Activated CD4-positive, CD25-positive, alpha-beta regulatory T cell treated with anti-CD3 and anti-CD28 coated beads, Interleukin-2, amount 50 U/mL, for 72 hours (primary cell): ENCODE results near the gene ZNF680.
"Not testable (repeated sequence)": the region's sequence is repeated elsewhere in the genome, so short reads cannot be mapped to it uniquely, and the experiment has no call there.

Source experiments
- DNase-seq: peaks from one replicate; pipeline ENCODE4 v3.0.0; 2021

Gene ZNF680

DNA sequence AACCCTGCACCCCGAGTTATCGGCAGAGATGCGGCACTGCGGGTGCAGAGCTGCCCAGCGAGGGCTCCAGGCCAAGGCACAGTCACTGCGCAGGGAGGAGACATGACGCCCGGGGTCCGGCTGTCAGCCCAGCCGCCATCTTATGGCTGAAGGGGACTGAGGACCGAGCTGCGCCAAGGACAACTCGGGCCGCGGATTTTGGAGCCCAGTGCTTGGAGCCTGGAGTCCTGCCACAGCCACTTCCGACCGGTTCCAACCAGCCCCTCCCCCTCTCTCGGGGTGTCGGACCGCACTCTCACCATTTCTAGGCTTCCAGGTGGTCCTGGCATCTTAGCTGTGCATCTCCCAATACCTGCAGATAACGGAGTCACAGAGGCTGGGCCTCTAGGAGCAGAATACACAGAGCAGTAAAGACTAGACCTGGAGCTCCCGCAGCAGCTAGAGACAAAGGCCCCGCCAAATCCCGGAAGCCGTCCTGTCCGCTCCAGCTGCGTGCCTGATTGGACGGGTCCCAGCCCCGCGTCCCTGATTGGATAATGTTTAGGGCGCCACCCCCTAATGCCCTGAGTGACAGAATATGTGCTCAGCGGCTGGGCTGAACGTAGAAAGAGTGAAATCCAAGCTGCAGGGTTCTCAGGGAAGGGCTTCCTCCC lies at the start of gene ZNF680:
TSS of gene ZNF680 (minus strand) at position 446 of the 653 bp plus-strand sequence. CDS start at position 329, 117 bp downstream.
- peak; percentile 82 for DNase-seq

DNA sequence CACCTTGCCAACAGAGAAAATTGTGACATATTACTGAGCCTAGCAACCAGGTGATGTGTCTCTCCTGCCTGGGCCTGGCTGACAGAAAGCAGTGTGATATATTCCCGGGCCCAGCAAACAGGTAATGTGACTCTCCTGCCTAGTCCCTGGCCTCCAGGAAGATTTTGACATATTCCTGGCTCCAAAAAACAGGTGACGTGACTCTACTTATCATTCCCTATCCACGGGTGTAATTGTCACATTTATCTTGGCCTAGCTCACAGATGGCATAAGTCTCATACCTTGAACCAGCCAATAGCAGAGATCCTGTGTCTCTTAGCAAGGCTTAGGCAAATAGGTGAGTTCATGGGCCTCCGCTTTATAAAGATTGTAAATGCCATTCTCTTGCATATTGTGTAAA lies 49.6 kb upstream of the ZNF680 start:
- no peak for DNase-seq

DNA sequence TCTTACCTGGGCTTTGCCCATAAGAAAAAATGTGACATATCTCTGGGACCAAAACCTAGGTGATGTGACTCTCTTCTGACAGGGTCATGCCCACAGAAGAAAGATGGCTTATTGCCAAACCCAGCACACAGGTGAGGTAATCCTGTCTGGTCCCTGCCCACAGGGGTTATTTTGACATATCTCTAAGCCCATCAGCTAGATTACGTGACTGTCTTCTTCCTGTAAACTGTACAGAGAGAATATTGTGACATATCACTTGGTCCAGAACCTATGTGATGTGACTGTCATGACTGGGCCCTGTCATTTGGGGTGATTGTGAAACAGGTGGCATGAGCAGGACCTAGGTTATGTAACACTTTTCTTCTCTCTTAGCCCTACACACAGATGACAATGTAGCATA lies 48.8 kb upstream of the ZNF680 start:
- no peak for DNase-seq

DNA sequence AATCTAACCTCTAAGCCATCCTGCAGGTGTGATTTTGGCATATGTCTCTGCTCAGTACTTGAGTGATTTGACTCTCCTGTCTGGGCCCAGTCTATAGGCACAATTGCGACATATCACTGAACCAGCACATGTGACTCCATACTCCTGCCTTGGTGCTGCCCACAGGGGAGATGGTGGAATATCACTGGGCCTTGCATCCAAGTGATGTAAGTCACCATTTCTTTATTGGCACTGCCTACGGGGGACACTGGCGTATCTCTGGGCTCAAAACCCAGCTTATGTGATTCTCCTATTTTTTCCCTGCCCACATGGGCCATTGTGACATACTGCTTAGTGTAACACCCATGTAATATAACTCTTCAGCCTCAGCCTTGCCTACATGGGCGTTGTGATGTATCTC lies 48.1 kb upstream of the ZNF680 start:
- no peak for DNase-seq

DNA sequence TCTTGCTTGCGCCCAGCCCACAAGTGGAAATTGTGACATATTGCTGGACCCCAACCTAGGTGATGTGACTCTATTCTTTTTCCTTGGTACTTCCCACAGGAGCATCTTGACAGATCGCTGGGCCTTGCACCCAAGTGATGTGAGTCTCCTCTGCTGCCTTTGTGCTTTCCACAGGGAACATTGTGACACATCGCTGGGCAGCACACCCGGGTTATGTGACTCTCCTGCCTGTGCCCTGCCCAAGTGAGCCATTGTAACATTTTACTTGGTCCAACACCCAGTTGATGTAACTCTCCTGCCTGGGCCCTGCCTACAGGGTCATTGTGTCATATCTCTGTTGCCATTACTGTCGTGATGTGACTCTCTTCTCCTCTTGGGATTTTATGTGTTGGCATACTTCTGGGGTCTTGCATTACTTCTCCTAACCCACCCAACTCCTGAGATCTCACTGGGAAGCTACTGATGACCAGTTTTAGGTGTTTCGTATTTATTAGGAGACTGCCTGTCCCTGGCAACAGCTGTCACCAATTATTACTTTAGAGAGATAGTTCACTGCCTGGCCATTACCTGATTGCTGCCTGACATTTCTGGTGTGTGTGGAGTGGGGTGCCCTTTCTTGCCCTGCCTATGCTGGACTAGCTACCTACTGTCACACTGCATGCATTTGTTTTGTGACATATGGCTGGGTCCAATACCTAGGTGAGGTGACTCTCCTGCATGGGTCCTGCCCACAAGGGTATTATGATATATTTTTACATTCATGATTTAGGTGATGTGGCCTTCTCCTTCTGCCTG lies 45.4 kb upstream of the ZNF680 start:
- DNase-seq = no peak

DNA sequence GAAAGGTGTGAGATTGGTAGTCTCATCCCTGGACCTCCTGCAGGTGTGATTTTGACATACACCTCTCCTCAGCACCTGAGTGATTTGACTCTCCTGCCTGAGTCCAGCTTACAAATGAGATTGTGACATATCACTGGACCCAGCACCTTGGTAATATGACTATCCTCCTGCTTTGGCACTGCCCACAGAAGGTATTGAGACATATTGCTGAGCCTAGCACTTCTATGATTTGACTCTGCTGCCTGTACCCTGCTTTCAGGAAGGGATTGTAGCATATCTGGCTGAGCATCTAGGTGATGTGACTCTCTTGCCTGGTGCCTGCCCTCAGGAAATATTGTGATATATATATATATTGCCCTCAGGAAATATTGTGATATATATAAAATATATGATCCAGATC lies 43.5 kb upstream of the ZNF680 start:
- DNase-seq = no peak

DNA sequence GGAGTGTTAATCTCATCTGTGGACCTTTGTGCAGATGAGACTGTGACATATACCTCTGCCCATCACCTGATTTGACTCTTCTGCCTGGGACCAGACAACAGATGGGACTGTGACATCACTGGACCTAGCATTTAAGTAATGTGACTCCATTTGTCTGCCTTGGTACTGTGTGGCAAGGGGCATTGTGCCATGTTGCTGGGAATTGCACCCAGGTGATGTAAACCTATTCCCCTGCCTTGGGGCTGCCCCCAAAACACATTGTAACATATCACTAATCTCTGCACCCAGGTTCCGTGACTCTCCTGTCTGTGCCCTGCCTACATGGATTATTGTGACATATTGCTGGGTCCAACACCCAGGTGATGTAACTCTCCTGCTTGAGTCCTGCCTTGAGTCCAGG lies 40.4 kb upstream of the ZNF680 start:
- no peak for DNase-seq

DNA sequence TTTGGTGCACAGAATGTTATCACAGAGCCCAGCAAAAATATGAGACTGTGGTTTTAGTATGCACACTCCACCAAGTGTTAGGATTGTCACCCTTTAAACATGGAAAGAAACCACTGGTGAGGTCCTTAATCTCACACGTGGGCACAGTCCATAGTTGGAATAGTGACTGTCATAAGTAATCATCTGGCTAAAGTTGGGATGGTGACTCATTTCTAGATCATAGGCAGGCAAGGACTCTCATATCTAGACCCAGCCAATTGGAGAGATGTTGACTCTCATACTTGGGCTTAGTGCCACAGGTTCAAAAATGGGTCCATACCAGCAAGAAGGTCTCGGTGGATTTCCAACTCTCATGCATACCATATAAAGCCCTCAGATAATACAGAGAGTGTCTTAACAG lies 39.6 kb upstream of the ZNF680 start:
- DNase-seq = no peak

DNA sequence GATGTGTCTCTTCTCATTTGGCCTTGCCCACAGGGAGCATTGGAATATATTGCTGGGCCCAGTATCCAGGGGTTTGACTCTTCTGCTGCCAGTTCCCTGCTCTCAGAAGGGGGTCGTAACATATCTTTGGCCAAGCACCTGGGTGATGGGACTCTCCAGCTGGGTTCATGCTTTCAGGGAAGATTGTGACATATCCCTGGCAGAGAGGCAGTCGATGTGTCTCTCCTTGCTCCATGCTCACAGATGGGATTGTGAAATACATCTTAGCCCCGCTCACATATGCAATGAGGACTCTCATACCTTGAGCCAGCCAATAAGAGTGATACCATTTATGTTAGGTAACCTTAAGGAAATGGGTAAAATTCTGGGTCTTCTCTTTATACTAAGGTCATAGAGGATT lies 39.2 kb upstream of the ZNF680 start:
- no peak for DNase-seq

DNA sequence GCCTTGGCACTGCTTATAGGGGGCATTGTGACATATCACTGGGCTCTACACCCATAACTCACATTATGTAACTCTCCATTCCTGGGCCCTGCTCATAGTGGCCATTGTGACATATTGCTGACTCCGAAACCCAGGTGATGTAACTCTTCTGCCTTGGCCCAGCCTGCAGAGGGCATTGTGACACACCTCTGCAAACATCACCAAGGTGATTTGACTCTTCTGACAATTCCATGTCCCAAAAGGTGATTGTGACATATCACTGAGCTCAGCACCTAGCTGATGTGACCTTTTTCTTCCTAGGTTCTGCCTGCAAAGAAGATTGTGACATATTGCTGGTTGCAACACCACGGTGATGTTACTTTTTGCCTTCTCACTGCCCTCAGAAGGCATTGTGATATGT lies 36.5 kb upstream of the ZNF680 start:
- no peak for DNase-seq

DNA sequence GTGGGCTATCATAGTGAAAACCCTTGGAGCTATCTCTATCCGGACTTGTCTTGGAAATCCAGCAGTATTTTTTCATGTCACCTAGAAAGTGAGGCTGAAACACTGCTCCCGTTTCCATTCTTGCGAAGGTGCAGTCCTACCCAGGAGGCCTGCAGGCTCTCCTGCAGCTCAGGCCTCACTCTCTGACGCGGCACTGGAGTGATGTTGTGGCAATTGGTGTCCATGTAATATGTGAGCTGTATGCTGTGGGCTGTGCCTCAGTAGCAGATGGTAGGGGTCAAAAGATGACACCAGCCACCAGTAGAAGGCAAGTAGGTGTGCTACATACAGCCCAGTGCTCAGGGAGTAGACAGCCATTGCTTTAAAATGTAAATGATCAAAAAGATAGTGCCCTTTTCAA lies 28.1 kb upstream of the ZNF680 start:
- no peak for DNase-seq

DNA sequence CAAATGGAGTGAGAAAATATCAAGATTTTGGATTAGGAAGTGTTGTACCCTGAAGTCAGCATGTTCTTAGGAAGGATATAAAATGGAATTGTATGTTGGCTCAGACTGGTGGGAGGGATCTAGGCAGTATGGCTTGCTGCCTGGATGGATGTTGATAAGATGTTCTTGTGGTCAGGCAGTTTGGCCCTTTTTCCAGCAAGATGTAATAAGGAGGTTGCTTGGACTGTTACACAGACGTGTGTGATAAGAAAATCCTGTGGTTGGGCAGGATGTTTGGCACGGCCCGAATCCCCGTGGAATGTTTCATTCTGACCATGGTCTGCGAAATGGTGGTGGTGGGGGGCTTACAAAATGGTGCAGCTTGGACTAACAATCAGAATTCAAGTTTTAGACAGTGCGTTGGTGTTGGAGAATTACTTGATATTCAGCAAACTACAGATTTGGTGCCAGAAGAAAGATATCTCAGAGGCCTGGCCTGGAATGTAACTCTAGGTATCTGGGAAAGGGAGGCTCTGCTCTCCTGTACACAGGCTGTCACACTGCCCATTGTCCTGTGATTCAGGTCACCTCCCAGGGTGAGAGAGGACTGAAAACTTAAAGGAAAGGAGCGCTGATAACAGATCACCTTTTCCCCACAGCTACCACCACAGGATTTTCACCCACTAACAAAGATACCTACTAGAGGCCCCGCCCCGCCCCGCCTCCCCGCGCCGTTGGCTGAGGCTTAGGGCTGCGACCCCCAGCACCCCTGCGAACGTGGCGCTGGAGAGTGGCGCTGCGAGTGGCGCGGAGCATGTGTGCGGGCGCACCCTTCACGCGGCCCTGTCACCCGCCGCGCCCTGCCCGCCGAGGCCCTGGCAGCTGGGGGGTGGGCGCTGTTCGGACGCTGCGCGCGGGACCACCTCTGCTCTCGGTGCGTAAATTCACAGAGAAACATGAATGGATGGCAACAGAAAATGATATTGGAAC lies 19.3 kb upstream of the ZNF680 start:
- DNase-seq = no peak

DNA sequence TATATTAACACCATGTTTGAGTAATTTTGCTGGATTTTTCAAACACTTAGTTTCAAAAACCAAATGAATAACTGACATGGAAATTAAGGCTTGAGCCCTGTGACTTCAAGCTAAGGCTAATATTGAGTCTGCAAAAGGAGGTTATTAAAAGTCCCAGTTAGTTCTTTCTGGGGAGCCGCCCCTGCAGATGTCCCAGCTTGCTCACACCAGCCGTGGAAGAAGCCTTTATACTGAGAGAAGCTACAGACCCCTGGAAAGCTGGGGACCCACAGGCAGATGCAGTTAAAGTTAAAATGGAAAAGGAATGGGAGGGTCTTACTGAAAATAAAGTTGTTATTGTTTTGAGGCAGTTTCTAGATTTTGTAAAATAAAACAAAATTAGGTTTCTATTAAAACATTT lies 18.5 kb upstream of the ZNF680 start:
- DNase-seq = no peak

DNA sequence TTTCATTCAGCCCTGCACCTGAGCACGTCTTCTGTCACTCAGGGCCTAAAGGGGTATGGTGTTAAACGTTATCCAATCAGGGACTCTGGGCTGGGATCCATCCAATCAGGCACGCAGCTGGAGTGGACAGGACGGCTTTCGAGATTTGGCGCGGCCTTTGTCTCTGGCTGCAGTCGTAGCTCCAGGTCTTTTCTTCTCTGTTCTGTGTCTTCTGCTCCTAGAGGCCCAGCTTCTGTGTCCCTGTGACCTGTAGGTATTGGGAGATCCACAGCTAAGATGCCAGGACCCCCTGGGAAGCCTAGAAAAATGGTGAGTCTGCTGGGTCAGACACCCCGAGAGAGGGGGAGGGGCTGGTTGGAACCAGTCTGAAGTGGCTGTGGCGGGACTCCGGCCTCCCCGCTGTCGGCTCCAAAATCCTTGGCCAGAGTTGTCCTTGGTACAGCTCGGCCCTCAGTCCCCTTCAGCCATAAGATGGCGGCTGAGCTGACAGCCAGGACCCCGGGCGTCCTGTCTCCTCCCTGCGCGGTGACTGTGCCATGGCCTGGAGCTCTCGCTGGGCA lies 11.7 kb upstream of the ZNF680 start:
- no peak for DNase-seq

DNA sequence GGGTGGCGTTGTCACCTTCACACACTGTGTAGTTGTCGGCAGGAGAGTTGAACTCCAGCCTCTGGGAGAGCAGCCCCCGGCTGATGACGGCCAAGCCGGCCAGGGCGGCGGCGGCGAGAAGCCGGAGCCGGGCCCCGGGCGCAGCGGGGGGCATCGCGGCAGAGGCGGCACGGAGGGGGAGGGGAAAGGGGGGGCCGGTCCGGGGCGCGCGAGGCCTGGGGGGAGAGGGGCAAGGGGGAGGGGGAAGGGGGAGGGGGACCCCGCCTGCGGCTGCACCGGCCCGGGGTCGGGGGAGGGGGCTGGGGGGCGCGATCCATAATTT lies 7.4 kb upstream of the ZNF680 start:
- DNase-seq = not testable (repeated sequence)

DNA sequence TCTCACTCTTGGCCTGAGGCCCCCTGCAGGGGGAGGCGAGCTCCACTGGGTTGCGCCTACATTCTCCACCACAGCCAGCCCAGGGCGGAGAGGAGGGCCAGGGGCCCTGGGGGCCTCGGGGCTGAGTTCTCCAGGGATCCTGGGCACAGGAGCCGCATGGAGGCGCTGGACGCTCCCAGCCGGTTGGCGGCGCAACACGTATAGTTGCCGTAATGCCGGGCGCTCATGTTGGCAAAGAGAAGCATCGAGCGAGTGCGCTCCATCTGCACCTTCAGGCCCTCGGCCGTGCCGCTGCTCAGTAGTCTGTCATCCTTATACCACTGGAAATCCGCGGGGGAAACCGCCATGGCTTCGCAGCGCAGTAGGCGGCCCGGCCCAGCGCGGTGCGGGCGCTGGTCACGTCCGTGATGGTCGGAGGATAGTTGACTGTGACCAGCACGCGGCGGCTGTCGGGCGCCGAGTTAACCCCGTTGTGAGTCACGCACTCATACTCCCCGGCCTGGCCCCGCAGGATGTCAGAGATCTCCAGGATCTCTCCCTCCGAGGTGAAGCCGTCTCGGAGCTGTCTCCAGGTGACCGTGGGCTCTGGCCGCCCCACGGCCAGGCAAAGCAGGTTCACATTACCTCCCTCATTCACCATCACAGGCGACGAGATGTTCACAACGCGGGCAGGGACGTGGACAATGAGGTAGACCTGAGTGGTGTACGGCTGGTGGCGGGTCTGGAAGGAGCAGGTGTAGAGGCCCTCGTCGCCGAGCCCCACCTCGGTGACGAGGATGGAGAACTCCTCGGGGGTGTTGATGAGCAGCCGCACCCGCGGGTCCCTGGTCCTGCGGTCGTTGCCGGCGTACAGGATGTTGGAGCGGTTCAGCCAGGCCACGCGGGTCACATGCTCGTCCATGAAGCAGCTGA lies 6.8 kb upstream of the ZNF680 start:
- peak; percentile 44 for DNase-seq

DNA sequence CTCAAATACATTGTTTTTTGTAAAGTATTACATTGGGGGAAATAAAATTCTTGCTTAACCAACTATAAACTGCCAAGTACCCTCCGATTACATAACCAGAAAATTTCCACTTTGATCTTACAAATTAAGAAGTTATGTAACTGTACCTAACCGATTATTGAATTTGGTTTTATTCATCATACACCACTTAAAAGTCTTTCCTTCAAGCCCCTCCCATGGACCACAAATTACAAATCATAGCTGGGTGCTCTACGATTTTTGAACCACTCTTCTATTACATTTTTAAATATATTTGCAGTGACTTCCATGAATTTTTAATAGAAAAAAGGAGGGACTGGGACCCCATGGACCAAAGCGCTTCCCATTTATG lies 630 bp downstream of the ZNF680 start:
- no peak for DNase-seq

DNA sequence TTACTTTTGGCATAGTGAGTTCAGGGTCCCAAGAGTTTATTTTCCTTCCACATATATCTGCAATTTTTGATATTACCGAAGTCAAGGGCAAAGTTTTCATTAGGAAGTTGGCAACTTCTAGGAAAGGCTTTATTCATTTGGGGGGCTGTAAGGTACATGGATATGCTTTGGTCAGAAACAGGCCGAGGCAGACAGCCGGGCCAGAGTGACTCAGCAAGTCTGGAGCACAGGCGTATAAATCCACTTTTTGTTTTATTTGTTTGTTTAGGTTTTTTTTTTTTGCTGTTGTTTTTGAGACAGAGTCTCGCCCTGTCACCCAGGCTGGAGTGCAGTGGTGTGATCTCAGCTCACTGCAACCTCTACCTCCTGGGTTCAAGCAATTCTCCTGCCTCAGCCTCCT lies 3.7 kb downstream of the ZNF680 start:
- no peak for DNase-seq

DNA sequence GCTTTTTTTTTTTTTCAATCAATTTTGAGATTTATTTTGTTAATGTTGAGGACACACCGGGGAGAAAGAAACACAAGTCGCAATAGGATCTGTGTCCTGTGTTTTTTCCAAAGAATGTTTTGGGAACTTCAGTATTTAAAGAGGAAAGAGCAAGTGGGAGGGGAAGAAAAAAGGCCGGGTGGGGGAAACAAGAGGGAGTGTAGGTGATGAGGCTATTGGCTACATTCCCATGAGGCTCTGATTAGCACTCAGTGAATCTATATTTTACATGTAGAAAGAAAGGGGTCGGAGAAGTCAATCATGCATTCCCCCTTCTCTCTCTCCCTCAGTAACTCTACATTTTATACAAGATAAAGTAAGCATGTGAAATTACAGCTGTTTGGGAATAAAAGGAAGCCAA lies 4.1 kb downstream of the ZNF680 start:
- DNase-seq = no peak

DNA sequence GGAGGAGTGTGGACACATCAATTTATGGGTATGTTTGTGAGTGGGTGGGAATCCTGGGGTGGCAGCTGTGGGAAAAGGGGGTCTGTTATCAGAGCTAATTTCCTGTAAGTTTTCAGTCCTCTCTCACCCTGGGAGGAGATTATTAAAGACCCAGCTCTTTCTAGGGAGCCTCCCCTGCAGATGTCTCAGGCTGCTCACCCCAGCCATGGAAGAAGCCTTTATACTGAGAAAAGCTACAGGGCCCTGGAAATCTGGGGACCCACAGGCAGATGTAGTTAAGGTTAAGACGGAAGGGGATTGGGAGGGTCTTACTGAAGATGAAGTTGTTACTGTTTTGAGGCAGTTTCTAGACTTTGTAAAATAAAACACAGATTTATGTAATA lies 4.6 kb downstream of the ZNF680 start:
- no peak for DNase-seq

DNA sequence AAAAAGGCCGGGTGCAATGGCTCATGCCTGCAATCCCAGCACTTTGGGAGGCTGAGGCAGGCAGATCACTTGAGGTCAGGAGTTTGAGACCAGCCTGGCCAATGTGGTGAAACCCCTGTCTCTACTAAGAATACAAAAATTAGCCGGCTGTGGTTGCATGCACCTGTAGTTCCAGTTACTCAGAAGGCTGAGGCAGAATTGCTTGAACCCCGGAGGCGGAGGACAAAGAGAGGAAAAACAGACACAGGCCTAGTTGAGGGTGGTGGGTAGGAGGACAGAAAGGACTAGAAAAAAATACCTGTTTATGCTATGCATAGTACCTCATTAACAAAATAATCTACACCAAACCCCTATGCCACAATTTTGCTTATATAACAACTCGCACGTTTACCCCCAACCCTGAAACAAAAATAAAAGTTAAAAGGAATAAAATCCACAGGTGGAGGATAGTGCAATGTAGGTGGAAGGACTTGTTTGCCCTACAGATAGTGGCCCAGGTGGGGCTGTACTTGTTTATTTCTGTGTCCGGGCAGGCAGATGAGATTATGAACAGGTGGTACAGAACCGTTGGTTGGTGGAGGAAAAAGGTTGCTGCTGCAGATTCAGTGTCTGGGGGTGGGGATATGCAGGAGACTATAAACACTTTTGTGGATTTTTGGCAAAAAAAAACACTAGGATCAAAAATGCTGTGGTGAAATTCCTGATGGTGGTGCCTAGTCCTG lies 5.1 kb downstream of the ZNF680 start:
- DNase-seq = no peak

DNA sequence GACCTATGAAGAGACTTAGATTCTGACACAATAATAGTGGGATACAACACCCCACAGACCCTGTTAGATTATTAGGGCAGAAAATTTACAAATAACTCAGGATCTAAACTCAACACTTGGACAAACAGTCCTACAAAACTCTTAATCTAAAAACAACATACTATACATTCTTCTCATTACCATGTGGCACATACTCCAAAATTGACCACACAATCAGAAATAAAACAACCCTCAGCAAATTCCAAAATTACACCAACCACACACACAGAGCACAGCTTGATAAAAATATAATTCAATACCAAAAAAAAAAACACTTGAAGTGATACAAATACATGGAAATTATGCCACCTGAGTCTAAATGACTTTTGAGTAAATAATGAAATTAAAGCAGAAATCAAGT lies 7.8 kb downstream of the ZNF680 start:
- no peak for DNase-seq
